MM.1S (cell line): Measurements from ENCODE around the gene LIFR.

Experiments used
- EZH2 ChIP-seq: fragments of 300-600 bp; sonication (generic); optimal IDR thresholded peaks from 2 replicates; pipeline ENCODE3; 2017; ENCODE audit warnings: low read depth, mild to moderate bottlenecking, antibody characterized with exemption, low read length, mixed read lengths
- EZH2phosphoT487 ChIP-seq: fragments of 300-600 bp; sonication (generic); IDR thresholded peaks from 2 replicates; pipeline ENCODE4 v1.6.1; 2018; ENCODE audit warnings: antibody characterized with exemption, low read length
- TF ChIP-seq, protein P1 (sequence below): fragments of 300-600 bp; sonication (generic); IDR thresholded peaks from 2 replicates; pipeline ENCODE4 v1.5.1; 2016; ENCODE audit warnings: antibody characterized with exemption, low read length, mixed read lengths

GRCh38 chr5:38509185-38509584 lies 47.3 kb downstream of the LIFR start:
- TF ChIP-seq, protein P1, sequence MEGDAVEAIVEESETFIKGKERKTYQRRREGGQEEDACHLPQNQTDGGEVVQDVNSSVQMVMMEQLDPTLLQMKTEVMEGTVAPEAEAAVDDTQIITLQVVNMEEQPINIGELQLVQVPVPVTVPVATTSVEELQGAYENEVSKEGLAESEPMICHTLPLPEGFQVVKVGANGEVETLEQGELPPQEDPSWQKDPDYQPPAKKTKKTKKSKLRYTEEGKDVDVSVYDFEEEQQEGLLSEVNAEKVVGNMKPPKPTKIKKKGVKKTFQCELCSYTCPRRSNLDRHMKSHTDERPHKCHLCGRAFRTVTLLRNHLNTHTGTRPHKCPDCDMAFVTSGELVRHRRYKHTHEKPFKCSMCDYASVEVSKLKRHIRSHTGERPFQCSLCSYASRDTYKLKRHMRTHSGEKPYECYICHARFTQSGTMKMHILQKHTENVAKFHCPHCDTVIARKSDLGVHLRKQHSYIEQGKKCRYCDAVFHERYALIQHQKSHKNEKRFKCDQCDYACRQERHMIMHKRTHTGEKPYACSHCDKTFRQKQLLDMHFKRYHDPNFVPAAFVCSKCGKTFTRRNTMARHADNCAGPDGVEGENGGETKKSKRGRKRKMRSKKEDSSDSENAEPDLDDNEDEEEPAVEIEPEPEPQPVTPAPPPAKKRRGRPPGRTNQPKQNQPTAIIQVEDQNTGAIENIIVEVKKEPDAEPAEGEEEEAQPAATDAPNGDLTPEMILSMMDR = no peak
- TF ChIP-seq EZH2phosphoT487 = no peak
- no peak for TF ChIP-seq EZH2
